BLaER1 treated with 17β-estradiol and CSF1 and Interleukin-3, amounts not matched to agents 10 nM and 100 nM (cell line): ENCODE measurements around the gene UNC119.
"Not testable (repeated sequence)": the region's sequence is repeated elsewhere in the genome, so short reads cannot be mapped to it uniquely, and the experiment has no call there.

Experiments used
- H3K27ac ChIP-seq, 11 experiments: shearing (Covaris generic); formaldehyde crosslinking; 2 replicates each; pipeline ENCODE4 v1.8.1; 2022
- H3K27me3 ChIP-seq, 11 experiments: shearing (Covaris generic); formaldehyde crosslinking; 2 replicates each; pipeline ENCODE4 v1.8.1; 2022
- H3K36me3 ChIP-seq, 11 experiments: shearing (Covaris generic); formaldehyde crosslinking; 2 replicates each; pipeline ENCODE4 v1.8.1; 2022
- H3K4me1 ChIP-seq, 10 experiments: shearing (Covaris generic); formaldehyde crosslinking; 2 replicates each; pipeline ENCODE4 v1.8.1; 2022
- H3K4me2 ChIP-seq, 11 experiments: shearing (Covaris generic); formaldehyde crosslinking; 2 replicates each; pipeline ENCODE4 v1.8.1; 2022
- H3K4me3 ChIP-seq, 10 experiments: shearing (Covaris generic); formaldehyde crosslinking; 2 replicates each; pipeline ENCODE4 v1.8.1; 2022
- H3K9ac ChIP-seq, 11 experiments: shearing (Covaris generic); formaldehyde crosslinking; 2 replicates each; pipeline ENCODE4 v1.8.1; 2022
- H3K9me3 ChIP-seq, 11 experiments: shearing (Covaris generic); formaldehyde crosslinking; replicated peaks in 1 of 11; 2 replicates each; pipeline ENCODE4 v1.8.1; 2022
- H4K20me1 ChIP-seq, 11 experiments: shearing (Covaris generic); formaldehyde crosslinking; 2 replicates each; pipeline ENCODE4 v1.8.1; 2022
- Cebpa-rat ChIP-seq, 11 experiments: shearing (Covaris generic); IDR thresholded peaks; 2 replicates each; pipeline ENCODE4 v1.8.1; 2022

The UNC119 gene

DNA sequence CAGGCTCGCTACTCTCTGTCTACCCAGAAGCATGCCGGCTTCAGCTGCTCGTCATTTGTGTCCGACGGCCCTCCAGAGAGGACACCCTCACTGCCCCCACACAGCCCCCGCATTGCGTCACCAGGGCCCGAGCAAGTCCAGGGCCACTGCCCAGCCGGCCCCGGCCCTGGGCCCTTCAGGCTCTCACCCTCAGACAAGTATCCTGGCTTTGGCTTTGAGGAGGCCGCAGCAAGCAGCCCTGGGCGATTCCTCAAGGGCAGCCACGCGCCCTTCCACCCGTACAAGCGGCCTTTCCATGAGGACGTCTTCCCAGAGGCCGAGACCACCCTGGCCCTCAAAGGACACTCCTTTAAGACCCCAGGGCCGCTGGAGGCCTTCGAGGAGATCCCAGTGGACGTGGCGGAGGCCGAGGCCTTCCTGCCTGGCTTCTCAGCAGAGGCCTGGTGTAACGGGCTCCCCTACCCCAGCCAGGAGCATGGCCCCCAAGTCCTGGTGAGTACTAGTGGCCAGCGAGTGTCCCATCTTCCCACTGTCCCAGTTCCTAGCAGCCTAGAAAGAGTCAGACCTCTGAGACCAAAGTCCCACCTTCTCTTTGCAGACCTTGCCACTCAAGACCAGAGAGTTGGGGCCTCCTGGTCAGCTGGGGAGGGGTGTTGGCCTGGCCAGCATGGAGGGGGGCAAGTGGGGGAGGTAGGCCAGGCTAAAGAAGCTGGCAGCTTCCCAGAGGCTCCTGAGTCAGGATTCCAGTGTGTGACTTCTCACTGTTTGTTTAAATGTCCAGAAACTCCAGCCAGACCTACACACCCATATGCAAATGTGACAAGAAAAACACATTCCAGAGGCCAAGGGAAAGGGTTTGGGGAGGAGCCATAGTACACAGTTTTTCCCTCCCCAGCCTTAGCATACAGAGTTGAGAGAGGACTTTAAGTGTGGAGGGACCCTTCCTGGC, 27.7 kb downstream of the UNC119 start:
- H3K4me2 ChIP-seq = no peak overlapping the region
- H4K20me1 ChIP-seq = no peaks in the 10 kb centered on the region; a peak in 1 of 22 replicates
- H3K4me1 ChIP-seq = peaks cover 7 to 56% (median 50%) of the 10 kb centered on the region in 10 experiments
- no peak overlapping the region for H3K4me3 ChIP-seq
- TF ChIP-seq Cebpa-rat (IDR thresholded peaks at IDR 0.05) = no peak
- H3K36me3 ChIP-seq = no peaks in the 10 kb centered on the region
- no peak overlapping the region for H3K9ac ChIP-seq
- no peaks in the 10 kb centered on the region for H3K9me3 ChIP-seq
- no peak overlapping the region for H3K27ac ChIP-seq
- H3K27me3 ChIP-seq = no peaks in the 10 kb centered on the region

DNA sequence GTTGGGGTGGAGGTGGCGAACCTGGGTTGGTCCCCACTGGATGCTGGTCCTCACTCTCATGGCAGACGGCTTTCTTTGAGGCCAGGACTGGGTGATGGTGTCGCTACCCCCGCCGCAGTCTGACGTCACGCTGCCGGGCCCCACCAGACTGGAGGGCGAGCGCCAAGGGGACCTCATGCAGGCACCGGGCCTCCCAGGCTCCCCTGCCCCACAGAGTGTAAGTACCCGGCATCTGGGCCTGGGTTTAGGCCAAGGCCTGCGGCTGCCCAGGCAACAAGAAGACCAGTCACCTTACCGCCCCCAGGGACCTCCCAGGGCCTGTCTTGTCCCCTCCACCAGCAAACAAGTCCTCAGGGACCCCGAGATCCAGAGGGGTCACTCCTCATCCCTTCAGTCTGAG, 28.5 kb downstream of the UNC119 start:
- H3K27ac ChIP-seq = no peak overlapping the region
- no peaks in the 10 kb centered on the region for H3K9me3 ChIP-seq
- no peaks in the 10 kb centered on the region for H3K36me3 ChIP-seq
- no peak overlapping the region for H3K9ac ChIP-seq
- TF ChIP-seq Cebpa-rat (IDR thresholded peaks at IDR 0.05) = no peak
- peaks cover 16 to 56% (median 50%) of the 10 kb centered on the region in 10 experiments for H3K4me1 ChIP-seq
- H4K20me1 ChIP-seq = no peaks in the 10 kb centered on the region
- H3K27me3 ChIP-seq = no peaks in the 10 kb centered on the region
- no peak overlapping the region for H3K4me3 ChIP-seq
- no peak overlapping the region for H3K4me2 ChIP-seq

DNA sequence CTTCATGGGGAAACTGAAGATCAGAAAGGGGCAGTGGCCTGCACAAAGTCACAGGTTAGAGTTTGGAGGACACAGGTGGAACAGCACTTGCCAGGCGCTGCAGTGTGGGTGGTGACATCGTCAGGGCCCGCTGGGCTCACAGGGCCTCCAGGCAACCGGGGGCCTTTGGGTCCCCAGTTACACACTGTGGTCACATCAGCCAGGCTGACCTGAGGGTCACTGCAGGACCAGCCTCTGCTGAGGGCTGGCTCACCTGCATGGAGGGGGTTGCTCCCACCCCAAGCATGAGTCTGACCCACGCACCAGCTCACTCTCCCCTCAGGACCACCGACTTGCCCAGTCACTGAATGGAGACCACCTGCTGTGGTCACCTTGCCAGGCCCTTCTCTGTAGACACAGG, 29.2 kb downstream of the UNC119 start:
- Histone ChIP-seq H3K4me1 (peaks cover 21 to 56% (median 51%) of the 10 kb centered on the region in 10 experiments), H4K20me1 (no peaks in the 10 kb centered on the region), H3K27ac (no peak overlapping the region), H3K36me3 (no peaks in the 10 kb centered on the region), H3K9me3 (no peaks in the 10 kb centered on the region), H3K27me3 (no peaks in the 10 kb centered on the region), H3K4me3 (no peak overlapping the region), H3K4me2 (no peak overlapping the region), H3K9ac (no peak overlapping the region)
- TF ChIP-seq Cebpa-rat (IDR thresholded peaks at IDR 0.05) = no peak

DNA sequence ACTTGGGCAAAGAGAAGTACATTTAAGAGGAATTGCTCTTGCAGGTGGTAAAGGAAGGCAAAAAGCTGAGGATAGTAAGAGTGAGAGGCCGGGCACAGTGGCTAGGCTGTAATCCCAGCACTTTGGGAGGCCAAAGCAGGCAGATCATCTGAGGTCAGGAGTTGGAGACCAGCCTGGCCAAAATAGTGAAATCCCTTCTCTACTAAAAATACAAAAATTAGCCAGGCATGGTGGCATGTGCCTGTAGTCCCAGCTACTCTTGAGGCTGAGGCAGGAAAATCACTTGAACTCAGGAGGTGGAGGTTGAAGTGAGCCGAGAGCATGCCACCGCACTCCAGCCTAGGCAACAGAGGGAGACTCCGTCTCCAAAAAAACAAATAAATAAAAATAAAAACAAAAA, 30.1 kb downstream of the UNC119 start:
- Histone ChIP-seq H3K4me1 (peaks cover 20 to 57% (median 53%) of the 10 kb centered on the region in 10 experiments), H3K4me2 (peak overlapping the region in 3 of 11 experiments; percentile 67 to 83 (median 74); a peak in 4 of 22 replicates)
- H3K4me3 ChIP-seq, H3K36me3 ChIP-seq, H3K27me3 ChIP-seq, H3K9ac ChIP-seq, H3K9me3 ChIP-seq, H3K27ac ChIP-seq, H4K20me1 ChIP-seq: not testable (repeated sequence)

DNA sequence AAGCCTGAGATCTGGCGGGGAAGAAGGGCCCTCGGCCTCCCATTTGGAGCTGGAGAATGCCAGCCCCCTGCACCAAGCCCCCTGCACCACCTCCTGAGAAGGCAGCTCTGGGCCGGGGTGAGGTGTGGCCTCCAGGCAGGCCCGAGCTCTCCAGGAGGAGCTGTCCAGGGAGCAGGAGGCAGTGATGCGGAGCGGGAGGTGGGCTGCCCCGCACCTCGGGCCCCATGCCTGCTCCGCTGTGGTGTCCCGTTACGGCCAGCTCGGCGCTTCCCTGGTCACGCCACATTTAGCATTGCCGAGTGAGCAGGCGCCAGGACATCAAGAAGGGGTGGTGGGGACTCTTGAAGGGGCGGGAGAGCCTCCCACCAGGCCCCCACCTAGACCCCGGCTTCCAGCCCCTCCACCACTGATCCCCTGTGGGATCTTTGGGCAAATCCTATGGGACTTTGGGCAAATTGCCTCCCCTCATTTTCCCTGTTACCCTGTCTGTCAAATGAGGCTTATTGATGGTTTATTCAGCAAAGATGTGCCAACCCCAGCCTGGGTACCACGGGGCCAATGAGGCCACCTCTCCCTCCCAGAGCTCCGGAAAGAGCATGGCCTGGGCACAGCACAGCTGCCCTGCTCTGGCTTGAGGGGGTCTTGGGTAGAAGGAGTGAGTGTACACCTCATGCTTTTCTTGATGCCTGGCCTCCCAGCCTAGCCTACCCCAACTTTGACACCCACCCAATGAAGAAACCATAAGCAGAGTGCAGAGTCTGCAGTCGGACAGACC, 30.9 kb downstream of the UNC119 start:
- no peaks in the 10 kb centered on the region for H4K20me1 ChIP-seq
- no peaks in the 10 kb centered on the region for H3K36me3 ChIP-seq
- peaks cover 15 to 49% (median 45%) of the 10 kb centered on the region in 10 experiments for H3K4me1 ChIP-seq
- no peaks in the 10 kb centered on the region for H3K27me3 ChIP-seq
- no peak for TF ChIP-seq Cebpa-rat (IDR thresholded peaks at IDR 0.05)
- no peak overlapping the region for H3K27ac ChIP-seq
- no peak overlapping the region for H3K4me3 ChIP-seq
- H3K9ac ChIP-seq = peak overlapping the region in 2 of 11 experiments; percentile 2 to 9; a peak in 1 of 22 replicates
- H3K9me3 ChIP-seq = peaks cover 0 to 4% (median under 1%) of the 10 kb centered on the region in 11 experiments; a peak in 6 of 22 replicates
- H3K4me2 ChIP-seq = peak overlapping the region in 8 of 11 experiments; percentile 67 to 85 (median 77); a peak in 14 of 22 replicates

DNA sequence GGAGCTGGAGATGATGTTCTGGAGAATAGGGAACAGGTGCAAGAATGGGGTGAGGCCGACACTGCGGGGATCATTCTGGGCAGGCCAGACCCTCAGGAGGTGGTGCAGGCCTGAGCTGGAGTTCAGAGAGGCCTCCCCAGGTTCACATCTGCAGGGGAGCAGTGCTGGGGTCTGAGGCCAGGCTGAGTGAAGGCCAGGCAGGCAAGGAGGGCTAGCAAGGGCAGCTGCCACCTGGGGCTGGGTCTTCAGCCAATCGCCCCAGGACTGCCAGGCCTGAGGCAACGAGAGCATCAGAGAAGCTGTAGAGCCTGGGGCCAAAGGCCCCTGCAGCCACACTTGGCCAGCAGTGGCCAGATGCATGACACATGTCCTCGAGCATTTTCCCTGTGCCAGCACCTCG, 31.7 kb downstream of the UNC119 start:
- Histone ChIP-seq H3K27ac (0 out of 22 replicates have a peak overlapping the region, but pooled peaks of 2 of the 11 experiments have one; percentile 56 to 74), H4K20me1 (no peaks in the 10 kb centered on the region), H3K4me2 (peak overlapping the region in 9 of 11 experiments; percentile 67 to 85 (median 77); a peak in 16 of 22 replicates), H3K4me3 (no peak overlapping the region), H3K27me3 (no peaks in the 10 kb centered on the region), H3K9ac (no peak overlapping the region), H3K36me3 (no peaks in the 10 kb centered on the region), H3K9me3 (peaks cover 0 to 12% (median 9%) of the 10 kb centered on the region in 11 experiments; a peak in 13 of 22 replicates), H3K4me1 (peaks cover 15 to 45% (median 42%) of the 10 kb centered on the region in 10 experiments)
- TF ChIP-seq Cebpa-rat (IDR thresholded peaks at IDR 0.05) = no peak

DNA sequence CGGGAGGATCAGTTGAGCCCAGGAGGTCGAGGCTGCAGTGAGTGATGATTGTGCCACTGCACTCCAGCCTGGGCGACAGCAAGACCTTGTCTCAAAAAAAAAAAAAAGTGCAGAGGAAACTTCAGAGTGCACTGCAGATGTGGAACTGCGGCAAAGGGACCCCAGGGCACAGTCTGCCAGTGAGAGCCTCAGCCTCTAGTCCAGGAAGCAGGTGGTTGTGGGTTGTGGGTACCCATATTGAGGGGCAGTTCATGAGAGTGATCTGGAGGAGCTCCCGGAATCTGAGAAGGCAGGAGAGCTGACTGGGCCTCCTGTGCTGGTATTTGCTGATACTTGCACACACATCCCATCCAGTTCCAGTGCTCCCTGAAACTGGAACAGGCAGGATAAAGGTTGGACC, 33.2 kb downstream of the UNC119 start:
- no peak for TF ChIP-seq Cebpa-rat (IDR thresholded peaks at IDR 0.05)
- Histone ChIP-seq H3K4me1 (peaks cover 15 to 45% (median 42%) of the 10 kb centered on the region in 10 experiments), H3K9me3 (peaks cover 0 to 18% (median 12%) of the 10 kb centered on the region in 11 experiments; a peak in 13 of 22 replicates), H3K36me3 (no peaks in the 10 kb centered on the region), H3K27ac (peak overlapping the region in 10 of 11 experiments; percentile 5 to 74 (median 58); a peak in 16 of 22 replicates), H3K9ac (peak overlapping the region in 6 of 11 experiments; percentile 20 to 59 (median 32); a peak in 8 of 22 replicates), H3K27me3 (no peaks in the 10 kb centered on the region), H3K4me2 (peak overlapping the region; percentile 55 to 85 (median 77)), H3K4me3 (no peak overlapping the region), H4K20me1 (no peaks in the 10 kb centered on the region)

DNA sequence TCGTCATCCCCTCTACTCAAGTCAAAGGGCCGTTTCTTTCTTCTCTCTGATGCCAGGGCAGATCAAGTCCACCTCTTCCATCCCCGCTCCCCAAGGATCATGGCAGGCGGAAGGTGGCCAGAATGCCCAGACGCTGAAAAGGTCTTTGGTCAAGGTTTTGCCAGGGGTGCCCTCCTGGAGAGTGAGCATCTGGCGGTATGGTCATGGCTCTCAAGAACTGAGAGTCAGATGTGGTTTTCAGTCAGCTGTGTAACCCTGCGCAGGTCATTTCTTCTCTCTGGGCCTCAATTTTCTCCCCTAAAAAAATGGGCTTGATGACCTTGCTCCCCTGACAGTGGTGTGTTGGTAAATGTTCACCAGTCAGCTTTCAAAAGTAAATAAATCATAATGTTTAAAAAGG, 33.8 kb downstream of the UNC119 start:
- Histone ChIP-seq H3K4me3 (no peak overlapping the region), H3K4me2 (peak overlapping the region; percentile 3 to 85 (median 77); a peak in 20 of 22 replicates), H3K36me3 (no peaks in the 10 kb centered on the region), H3K9me3 (peaks cover 0 to 18% (median 12%) of the 10 kb centered on the region in 11 experiments; a peak in 13 of 22 replicates), H4K20me1 (no peaks in the 10 kb centered on the region), H3K27ac (peak overlapping the region in 4 of 11 experiments; percentile 12 to 43 (median 20); a peak in 6 of 22 replicates), H3K27me3 (no peaks in the 10 kb centered on the region), H3K9ac (no peak overlapping the region), H3K4me1 (peaks cover 15 to 45% (median 42%) of the 10 kb centered on the region in 10 experiments)
- TF ChIP-seq Cebpa-rat (IDR thresholded peaks at IDR 0.05) = no peak
